Right renal cortex interstitium (tissue), 3 donors: ENCODE measurements around the gene TUBGCP6. TPM values are rescaled to one million over a fixed set of nuclear protein-coding genes. Genes with fewer than 3 reads are reported as not detected.
"Not testable (repeated sequence)": the region's sequence is repeated elsewhere in the genome, so short reads cannot be mapped to it uniquely, and the experiment has no call there.

Experiments
- DNase-seq, 3 donors: peaks; one replicate each; pipeline ENCODE4 v3.0.0-alpha.2; 2013; ENCODE audit warnings: low read depth in 3 of 3, low spot score in 2 of 3
- polyA plus RNA-seq, 3 donors: library from polyadenylated mRNA; unstranded; fragments of 120-200 nt; gene quantifications; one replicate each; pipeline ENCODE4 v1.2.1, GENCODE V29; 2013; ENCODE audit not compliant: insufficient read length in 3 of 3

The TUBGCP6 gene
- polyA plus RNA-seq, 3 donors, result 26.4 to 28.3 (median 28.1) TPM

GRCh38 chr22:50175921-50176849 lies 68.6 kb downstream of the TUBGCP6 start:
- DNase-seq, result no peak

- no peak for DNase-seq
Observed at GRCh38 chr22:50175191-50175461, 69.7 kb downstream of the TUBGCP6 start.

GRCh38 chr22:50174382-50175190 lies 70.2 kb downstream of the TUBGCP6 start:
- no peak for DNase-seq

GRCh38 chr22:50173983-50174355 lies 70.9 kb downstream of the TUBGCP6 start:
- no peak for DNase-seq

- no peak for DNase-seq
Observed at GRCh38 chr22:50173311-50173982, 71.4 kb downstream of the TUBGCP6 start.

GRCh38 chr22:50171965-50172421 lies 72.8 kb downstream of the TUBGCP6 start:
- no peak for DNase-seq

- DNase-seq, result no peak
Observed at GRCh38 chr22:50171319-50171964, 73.4 kb downstream of the TUBGCP6 start.

GRCh38 chr22:50170453-50171318 lies 74.1 kb downstream of the TUBGCP6 start, which contains the start of gene PANX2:
Gene PANX2 (plus strand): TSS chr22:50170731. CDS start chr22:50170731, 0 bp downstream.
- DNase-seq, result no peak

GRCh38 chr22:50169774-50170341 lies 75.0 kb downstream of the TUBGCP6 start:
- DNase-seq, result no peak

- DNase-seq, result no peak
Observed at GRCh38 chr22:50169181-50169759, 75.6 kb downstream of the TUBGCP6 start.

- not testable (repeated sequence) for DNase-seq
Observed at GRCh38 chr22:50168490-50169180, 76.2 kb downstream of the TUBGCP6 start.

GRCh38 chr22:50167689-50168489 lies 76.9 kb downstream of the TUBGCP6 start:
- DNase-seq, result no peak

Other genes with a start within 250 kb of the TUBGCP6 start
- gene IL17REL, start 232.3 kb downstream of the TUBGCP6 start, polyA plus RNA-seq, result under 1 TPM in 1 of 3 donors, not detected in 2; 0.03 TPM
- not detected for gene TTLL8, start 186.7 kb downstream of the TUBGCP6 start, polyA plus RNA-seq
- gene MLC1, start 159.6 kb downstream of the TUBGCP6 start, polyA plus RNA-seq, result 1 to 10 TPM in 1 of 3 donors, under 1 TPM in 2; 0.64 to 1.0 (median 0.90) TPM
- 1 to 10 TPM in 1 of 3 donors, under 1 TPM in 2; 0.49 to 1.0 (median 0.85) TPM for gene MOV10L1, start 155.0 kb downstream of the TUBGCP6 start, polyA plus RNA-seq
- 1 to 10 TPM in 2 of 3 donors, under 1 TPM in 1; 0.65 to 1.5 (median 1.1) TPM for gene PANX2, start 74.3 kb downstream of the TUBGCP6 start, polyA plus RNA-seq
- gene TRABD, start 59.1 kb downstream of the TUBGCP6 start, polyA plus RNA-seq, result 10 to 100 TPM; 17.1 to 20.7 (median 17.8) TPM
- 10 to 100 TPM; 13.9 to 18.3 (median 14.8) TPM for gene SELENOO, start 44.0 kb downstream of the TUBGCP6 start, polyA plus RNA-seq
- gene HDAC10, start 6.2 kb upstream of the TUBGCP6 start, polyA plus RNA-seq, result 10 to 100 TPM; 13.2 to 15.8 (median 13.7) TPM
- gene MAPK12, start 16.7 kb upstream of the TUBGCP6 start, polyA plus RNA-seq, result 10 to 100 TPM in 1 of 3 donors, 1 to 10 TPM in 2; 9.1 to 10.9 (median 9.9) TPM
- gene MAPK11, start 25.4 kb upstream of the TUBGCP6 start, polyA plus RNA-seq, result 1 to 10 TPM; 6.1 to 7.9 (median 6.4) TPM
- gene PLXNB2, start 62.6 kb upstream of the TUBGCP6 start, polyA plus RNA-seq, result 100 to 1,000 TPM; 193 to 218 (median 204) TPM
- gene DENND6B, start 82.0 kb upstream of the TUBGCP6 start, polyA plus RNA-seq, result 10 to 100 TPM in 2 of 3 donors, 1 to 10 TPM in 1; 9.0 to 12.0 (median 11.2) TPM
- gene PPP6R2, start 98.3 kb upstream of the TUBGCP6 start, polyA plus RNA-seq, result 10 to 100 TPM; 29.8 to 31.5 (median 31.5) TPM
- 10 to 100 TPM; 24.7 to 28.0 (median 26.6) TPM for gene SBF1, start 230.0 kb upstream of the TUBGCP6 start, polyA plus RNA-seq
- gene ADM2, start 236.5 kb upstream of the TUBGCP6 start, polyA plus RNA-seq, result 1 to 10 TPM; 3.2 to 5.9 (median 4.1) TPM
- gene MIOX, start 241.8 kb upstream of the TUBGCP6 start, polyA plus RNA-seq, result 10 to 100 TPM in 2 of 3 donors, 1 to 10 TPM in 1; 3.2 to 19.0 (median 13.4) TPM